ENCODE data around the gene TMEM183A.

TMEM183A gene

DNA sequence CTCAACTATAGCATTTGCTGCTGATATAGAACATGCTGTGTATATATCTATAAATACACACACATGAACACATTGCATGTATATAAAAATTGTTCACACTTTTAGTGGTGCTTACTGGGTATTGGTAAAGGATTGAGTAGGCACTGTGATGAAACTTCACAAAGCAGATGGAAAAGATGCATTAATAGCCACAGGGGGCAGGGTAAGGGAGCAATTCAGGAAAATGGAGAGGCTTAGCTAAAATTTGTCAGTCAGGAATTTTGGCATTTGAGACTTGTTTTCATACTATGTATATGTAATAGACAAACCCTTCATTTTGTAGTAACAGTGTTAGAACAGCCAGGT lies 18.5 kb downstream of the TMEM183A start:
- no peak for FAIRE-seq
- TF ChIP-seq TAF1 (IDR thresholded peaks at IDR 0.05; ENCODE audit: borderline replicate concordance, low read depth, low read length), result no peak
- TF ChIP-seq POLR2A (IDR thresholded peaks at IDR 0.05; ENCODE audit: low read depth, low read length), result no peak
- no peak; the same call in 1 of the 2 replicates for TF ChIP-seq POLR2AphosphoS5 (IDR thresholded peaks at IDR 0.05; ENCODE audit: low read depth, low read length)

DNA sequence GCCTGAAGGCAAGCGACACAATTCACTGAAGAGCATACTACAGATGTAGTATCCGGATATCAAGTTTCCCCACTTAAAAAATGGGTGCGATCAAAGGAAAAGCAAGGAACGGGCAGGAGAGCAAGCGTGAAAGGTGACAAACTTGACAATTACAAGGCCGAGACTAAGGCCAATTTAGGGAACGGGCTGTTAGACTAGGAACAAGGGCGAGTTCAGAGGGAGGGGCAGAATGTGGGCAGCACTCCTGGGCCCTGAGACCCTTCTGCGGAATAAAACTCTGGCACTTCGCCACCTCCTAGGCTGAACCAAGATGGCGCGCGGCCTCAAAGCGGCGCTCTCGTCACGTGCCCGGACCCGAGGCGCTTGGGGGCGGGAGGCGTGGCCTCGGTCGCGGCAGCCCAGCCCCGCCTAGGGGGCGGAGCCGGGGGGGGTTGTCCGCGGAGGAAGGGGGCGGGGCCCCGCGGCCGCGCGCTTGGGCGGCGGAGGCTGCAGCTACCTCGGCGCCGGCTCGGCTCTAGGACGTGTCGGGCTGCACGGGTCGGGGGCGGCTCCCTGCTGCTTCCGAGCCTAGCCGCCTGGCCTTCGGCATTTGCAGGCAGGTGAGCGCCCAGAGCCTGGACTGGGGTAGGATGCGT lies 19.0 kb downstream of the TMEM183A start, which contains the start of gene PPFIA4:
Gene PPFIA4 (plus strand): TSS at position 461 of the 635 bp plus-strand sequence. CDS start 12,518 bp downstream, outside the sequence.
- no peak for TF ChIP-seq TAF1 (IDR thresholded peaks at IDR 0.05; ENCODE audit: borderline replicate concordance, low read depth, low read length)
- TF ChIP-seq POLR2AphosphoS5 (IDR thresholded peaks at IDR 0.05; ENCODE audit: low read depth, low read length), result peak; percentile 80
- TF ChIP-seq POLR2A (IDR thresholded peaks at IDR 0.05; ENCODE audit: low read depth, low read length), result peak; percentile 63
- peak; percentile 92 for DNase-seq (ENCODE audit: insufficient read length)
- FAIRE-seq, result peak; percentile 38

More for the DNA sequence above, 18.5 kb downstream of the TMEM183A start:
- DNase-seq (ENCODE audit: insufficient read length), result no peak

DNA sequence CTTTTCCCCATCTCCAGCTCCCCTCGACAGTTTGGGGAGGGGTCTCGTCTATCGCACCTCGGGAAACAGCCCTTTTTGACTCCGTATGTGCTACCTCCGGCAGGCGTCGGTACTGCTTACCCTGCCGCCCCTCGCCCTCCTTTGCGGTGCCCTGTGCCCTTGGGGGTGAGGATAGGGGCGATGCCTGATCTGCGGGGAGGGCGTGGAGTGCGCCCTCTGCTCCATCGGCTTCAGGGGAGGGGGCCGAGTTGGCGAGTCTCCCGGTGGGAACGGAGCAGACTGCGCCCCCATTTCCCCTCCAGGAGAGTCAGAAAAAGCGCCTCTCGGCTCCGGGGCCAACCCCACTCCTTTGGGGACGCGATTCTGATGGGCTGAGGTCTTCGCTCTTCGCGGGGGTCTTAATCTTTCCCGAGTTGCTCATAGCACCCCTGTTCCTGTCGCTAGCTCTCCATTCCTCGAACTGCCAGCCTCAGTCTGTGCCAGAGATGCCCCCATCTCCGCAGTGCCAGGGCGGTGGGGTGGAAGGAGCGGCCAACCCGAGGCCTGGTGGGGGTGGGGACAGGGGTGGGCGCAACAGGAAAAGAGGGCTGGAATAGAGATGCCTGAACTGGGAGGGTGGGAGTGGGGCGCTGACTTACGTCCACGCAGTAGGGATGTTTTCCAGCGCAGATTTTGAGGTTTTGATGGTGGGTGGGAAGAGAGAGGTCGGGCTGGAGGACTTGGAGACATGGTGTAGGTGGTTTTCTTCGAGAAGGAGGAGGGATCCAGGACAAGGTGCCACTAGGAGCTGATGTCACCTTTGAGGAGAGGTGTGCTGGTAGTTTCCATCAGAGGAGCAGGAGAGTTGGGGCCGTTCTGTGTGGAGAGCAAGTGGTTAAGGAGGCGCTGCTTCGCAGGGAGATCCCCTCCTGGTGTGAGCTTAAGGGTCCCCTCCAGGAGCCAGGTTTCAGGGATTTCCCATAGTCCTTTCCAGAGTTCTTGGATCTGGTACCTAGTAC lies 19.8 kb downstream of the TMEM183A start:
- no peak for TF ChIP-seq TAF1 (IDR thresholded peaks at IDR 0.05; ENCODE audit: borderline replicate concordance, low read depth, low read length)
- no peak for TF ChIP-seq POLR2AphosphoS5 (IDR thresholded peaks at IDR 0.05; ENCODE audit: low read depth, low read length)
- TF ChIP-seq POLR2A (IDR thresholded peaks at IDR 0.05; ENCODE audit: low read depth, low read length), result no peak
- FAIRE-seq (no peak), DNase-seq (ENCODE audit: insufficient read length) (no peak)

GRCh38 chr1:203028067-203028783 lies 21.1 kb downstream of the TMEM183A start:
- TF ChIP-seq TAF1 (IDR thresholded peaks at IDR 0.05; ENCODE audit: borderline replicate concordance, low read depth, low read length) (no peak), POLR2A (IDR thresholded peaks at IDR 0.05; ENCODE audit: low read depth, low read length) (no peak), POLR2AphosphoS5 (IDR thresholded peaks at IDR 0.05; ENCODE audit: low read depth, low read length) (no peak)
- DNase-seq (ENCODE audit: insufficient read length) (no peak), FAIRE-seq (no peak)

GRCh38 chr1:203028784-203029553 lies 21.8 kb downstream of the TMEM183A start:
- no peak for FAIRE-seq
- TF ChIP-seq POLR2AphosphoS5 (IDR thresholded peaks at IDR 0.05; ENCODE audit: low read depth, low read length) (no peak), POLR2A (IDR thresholded peaks at IDR 0.05; ENCODE audit: low read depth, low read length) (no peak), TAF1 (IDR thresholded peaks at IDR 0.05; ENCODE audit: borderline replicate concordance, low read depth, low read length) (no peak)
- DNase-seq (ENCODE audit: insufficient read length), result no peak

- no peak for FAIRE-seq
- TF ChIP-seq POLR2A (IDR thresholded peaks at IDR 0.05; ENCODE audit: low read depth, low read length) (no peak), POLR2AphosphoS5 (IDR thresholded peaks at IDR 0.05; ENCODE audit: low read depth, low read length) (no peak), TAF1 (IDR thresholded peaks at IDR 0.05; ENCODE audit: borderline replicate concordance, low read depth, low read length) (no peak)
- DNase-seq (ENCODE audit: insufficient read length), result no peak
These were observed 24.3 kb downstream of the TMEM183A start for GRCh38 chr1:203031467-203031866.

DNA sequence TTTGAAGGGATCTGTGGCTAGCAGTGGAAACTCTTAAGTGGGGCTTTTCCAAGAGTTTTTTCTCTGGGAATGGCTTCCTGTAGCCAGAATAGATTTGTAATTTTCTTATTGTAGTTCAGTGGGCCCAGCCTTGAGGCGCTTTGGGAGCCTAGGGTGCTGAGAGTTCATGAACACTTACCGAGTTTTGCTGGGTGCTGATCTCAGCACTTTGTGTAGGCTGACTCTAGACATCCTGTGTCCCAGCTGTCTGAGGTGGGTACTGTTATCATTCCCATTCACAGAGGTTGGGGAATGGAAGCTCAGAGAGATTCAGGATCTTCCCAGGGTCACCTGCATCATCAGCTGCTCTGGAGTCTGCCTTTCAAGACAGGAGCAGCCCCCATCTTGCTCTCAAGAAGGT lies 26.1 kb downstream of the TMEM183A start:
- FAIRE-seq, result no peak
- no peak for TF ChIP-seq POLR2A (IDR thresholded peaks at IDR 0.05; ENCODE audit: low read depth, low read length)
- TF ChIP-seq POLR2AphosphoS5 (IDR thresholded peaks at IDR 0.05; ENCODE audit: low read depth, low read length), result no peak
- TF ChIP-seq TAF1 (IDR thresholded peaks at IDR 0.05; ENCODE audit: borderline replicate concordance, low read depth, low read length), result no peak

GRCh38 chr1:203033917-203034316 lies 26.7 kb downstream of the TMEM183A start:
- no peak for DNase-seq (ENCODE audit: insufficient read length)
- TF ChIP-seq TAF1 (IDR thresholded peaks at IDR 0.05; ENCODE audit: borderline replicate concordance, low read depth, low read length), result no peak
- FAIRE-seq, result no peak

More for the DNA sequence above, 26.1 kb downstream of the TMEM183A start:
- DNase-seq (ENCODE audit: insufficient read length), result no peak

DNA sequence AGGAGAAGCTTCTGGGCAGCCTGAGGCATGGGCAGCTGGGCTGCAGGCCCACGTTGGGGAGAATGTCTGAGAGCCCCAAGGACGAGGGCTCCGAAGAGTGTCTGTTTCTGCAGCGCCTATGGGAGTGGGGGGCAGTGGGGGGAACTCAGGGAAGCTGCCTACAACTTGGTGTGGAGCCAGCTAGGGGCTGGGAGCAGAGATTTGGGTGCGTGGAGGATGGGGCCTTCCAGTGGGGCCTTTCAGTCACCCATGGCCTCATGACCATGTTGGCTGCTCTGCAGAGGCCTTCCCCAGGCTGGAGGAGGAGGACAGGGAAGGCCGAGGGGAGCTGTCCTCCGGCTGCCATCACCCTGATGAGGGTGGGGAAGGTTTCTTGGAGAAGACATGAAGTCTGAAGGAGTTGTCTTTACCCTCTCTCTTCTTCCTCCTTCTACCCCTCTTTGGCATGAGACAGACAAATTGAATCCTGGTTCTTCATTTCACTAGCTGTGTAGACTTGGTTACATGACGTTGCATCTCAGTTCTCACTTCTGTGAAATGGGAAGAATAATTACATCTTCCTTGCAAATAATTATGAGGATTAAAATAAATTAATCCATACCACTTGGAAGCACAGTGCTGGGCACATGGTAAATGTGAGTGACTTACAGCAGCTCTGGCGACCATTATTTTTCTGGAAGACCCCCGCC lies 27.4 kb downstream of the TMEM183A start:
- TF ChIP-seq TAF1 (IDR thresholded peaks at IDR 0.05; ENCODE audit: borderline replicate concordance, low read depth, low read length) (no peak), POLR2AphosphoS5 (IDR thresholded peaks at IDR 0.05; ENCODE audit: low read depth, low read length) (no peak), POLR2A (IDR thresholded peaks at IDR 0.05; ENCODE audit: low read depth, low read length) (no peak)
- FAIRE-seq, result no peak
- DNase-seq (ENCODE audit: insufficient read length), result no peak
